Measurements from ENCODE around the gene SLC22A4. TPM values are rescaled to one million over a fixed set of nuclear protein-coding genes. Genes with fewer than 3 reads are reported as not detected.

Gene SLC22A4
- total and polyA plus RNA-seq, 4 donors: 0.25 to 42.2 (median 0.47) TPM

- Histone ChIP-seq H3K27ac (ENCODE audit: low read depth in 1 of 2, low read length in 2 of 2) (no peak overlapping the region), H3K9ac (ENCODE audit: low read depth in 1 of 2, low read length in 2 of 2) (no peak overlapping the region), H3K4me1 (ENCODE audit: control insufficient read depth in 4 of 4, insufficient read depth in 4 of 4, low read length in 3 of 4) (peaks cover 0 to 6% (median 0%) of the 10 kb centered on the region in 4 donors), H3K9me3 (ENCODE audit: control insufficient read depth in 4 of 4, low read length in 3 of 4) (peaks cover 0 to 5% (median 2%) of the 10 kb centered on the region in 4 donors), H3K36me3 (ENCODE audit: control insufficient read depth in 4 of 4, insufficient read depth in 3 of 4, low read depth in 1 of 4, low read length in 3 of 4) (peaks cover 0 to 14% (median 6%) of the 10 kb centered on the region in 4 donors), H3K27me3 (ENCODE audit: control insufficient read depth in 4 of 4, insufficient read depth in 4 of 4, low read length in 3 of 4) (no peaks in the 10 kb centered on the region), H3K4me3 (ENCODE audit: low read depth in 1 of 3, low read length in 3 of 3) (no peak overlapping the region)
- no peak for TF ChIP-seq SP1 (IDR thresholded peaks at IDR 0.05)
- TF ChIP-seq HNF4A (conservative IDR thresholded peaks at IDR 0.05): peak in 1 of 2 donors; percentile 21
- peak in 1 of 2 donors; percentile 15 for TF ChIP-seq RXRA (IDR thresholded peaks at IDR 0.05)
- no peak for TF ChIP-seq EGR1 (IDR thresholded peaks at IDR 0.05; ENCODE audit: low read depth in 2 of 2)
- TF ChIP-seq, protein P1, sequence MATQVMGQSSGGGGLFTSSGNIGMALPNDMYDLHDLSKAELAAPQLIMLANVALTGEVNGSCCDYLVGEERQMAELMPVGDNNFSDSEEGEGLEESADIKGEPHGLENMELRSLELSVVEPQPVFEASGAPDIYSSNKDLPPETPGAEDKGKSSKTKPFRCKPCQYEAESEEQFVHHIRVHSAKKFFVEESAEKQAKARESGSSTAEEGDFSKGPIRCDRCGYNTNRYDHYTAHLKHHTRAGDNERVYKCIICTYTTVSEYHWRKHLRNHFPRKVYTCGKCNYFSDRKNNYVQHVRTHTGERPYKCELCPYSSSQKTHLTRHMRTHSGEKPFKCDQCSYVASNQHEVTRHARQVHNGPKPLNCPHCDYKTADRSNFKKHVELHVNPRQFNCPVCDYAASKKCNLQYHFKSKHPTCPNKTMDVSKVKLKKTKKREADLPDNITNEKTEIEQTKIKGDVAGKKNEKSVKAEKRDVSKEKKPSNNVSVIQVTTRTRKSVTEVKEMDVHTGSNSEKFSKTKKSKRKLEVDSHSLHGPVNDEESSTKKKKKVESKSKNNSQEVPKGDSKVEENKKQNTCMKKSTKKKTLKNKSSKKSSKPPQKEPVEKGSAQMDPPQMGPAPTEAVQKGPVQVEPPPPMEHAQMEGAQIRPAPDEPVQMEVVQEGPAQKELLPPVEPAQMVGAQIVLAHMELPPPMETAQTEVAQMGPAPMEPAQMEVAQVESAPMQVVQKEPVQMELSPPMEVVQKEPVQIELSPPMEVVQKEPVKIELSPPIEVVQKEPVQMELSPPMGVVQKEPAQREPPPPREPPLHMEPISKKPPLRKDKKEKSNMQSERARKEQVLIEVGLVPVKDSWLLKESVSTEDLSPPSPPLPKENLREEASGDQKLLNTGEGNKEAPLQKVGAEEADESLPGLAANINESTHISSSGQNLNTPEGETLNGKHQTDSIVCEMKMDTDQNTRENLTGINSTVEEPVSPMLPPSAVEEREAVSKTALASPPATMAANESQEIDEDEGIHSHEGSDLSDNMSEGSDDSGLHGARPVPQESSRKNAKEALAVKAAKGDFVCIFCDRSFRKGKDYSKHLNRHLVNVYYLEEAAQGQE (IDR thresholded peaks at IDR 0.05): no peak
- no peak for DNase-seq (ENCODE audit: low spot score)
- WGBS: 93% methylated on average over 1 of the region's 1 CpG
Measured at GRCh38 chr5:132353486-132353995, 59.3 kb downstream of the SLC22A4 start.

GRCh38 chr5:132354381-132355139 is 60.4 kb downstream of the SLC22A4 start:
- 81% methylated on average over 1 of the region's 1 CpG for WGBS
- DNase-seq (ENCODE audit: low spot score): no peak
- Histone ChIP-seq H3K4me1 (ENCODE audit: control insufficient read depth in 4 of 4, insufficient read depth in 4 of 4, low read length in 3 of 4) (peaks cover 0 to 6% (median 0%) of the 10 kb centered on the region in 4 donors), H3K27ac (ENCODE audit: low read depth in 1 of 2, low read length in 2 of 2) (no peak overlapping the region), H3K9me3 (ENCODE audit: control insufficient read depth in 4 of 4, low read length in 3 of 4) (peaks cover 0 to 1% (median under 1%) of the 10 kb centered on the region in 4 donors), H3K36me3 (ENCODE audit: control insufficient read depth in 4 of 4, insufficient read depth in 3 of 4, low read depth in 1 of 4, low read length in 3 of 4) (peaks cover 0 to 11% (median 4%) of the 10 kb centered on the region in 4 donors), H3K27me3 (ENCODE audit: control insufficient read depth in 4 of 4, insufficient read depth in 4 of 4, low read length in 3 of 4) (no peaks in the 10 kb centered on the region), H3K4me3 (ENCODE audit: low read depth in 1 of 3, low read length in 3 of 3) (no peak overlapping the region), H3K9ac (ENCODE audit: low read depth in 1 of 2, low read length in 2 of 2) (no peak overlapping the region)
- no peak for TF ChIP-seq SP1 (IDR thresholded peaks at IDR 0.05)
- TF ChIP-seq, protein P1 (IDR thresholded peaks at IDR 0.05): no peak
- TF ChIP-seq JUND (IDR thresholded peaks at IDR 0.05): no peak
- TF ChIP-seq EGR1 (IDR thresholded peaks at IDR 0.05; ENCODE audit: low read depth in 2 of 2): no peak
- TF ChIP-seq HNF4G (IDR thresholded peaks at IDR 0.05): no peak
- TF ChIP-seq FOXA2 (IDR thresholded peaks at IDR 0.05): no peak
- TF ChIP-seq HNF4A (conservative IDR thresholded peaks at IDR 0.05): no peak
- TF ChIP-seq YY1 (IDR thresholded peaks at IDR 0.05): no peak
- TF ChIP-seq, protein P2, sequence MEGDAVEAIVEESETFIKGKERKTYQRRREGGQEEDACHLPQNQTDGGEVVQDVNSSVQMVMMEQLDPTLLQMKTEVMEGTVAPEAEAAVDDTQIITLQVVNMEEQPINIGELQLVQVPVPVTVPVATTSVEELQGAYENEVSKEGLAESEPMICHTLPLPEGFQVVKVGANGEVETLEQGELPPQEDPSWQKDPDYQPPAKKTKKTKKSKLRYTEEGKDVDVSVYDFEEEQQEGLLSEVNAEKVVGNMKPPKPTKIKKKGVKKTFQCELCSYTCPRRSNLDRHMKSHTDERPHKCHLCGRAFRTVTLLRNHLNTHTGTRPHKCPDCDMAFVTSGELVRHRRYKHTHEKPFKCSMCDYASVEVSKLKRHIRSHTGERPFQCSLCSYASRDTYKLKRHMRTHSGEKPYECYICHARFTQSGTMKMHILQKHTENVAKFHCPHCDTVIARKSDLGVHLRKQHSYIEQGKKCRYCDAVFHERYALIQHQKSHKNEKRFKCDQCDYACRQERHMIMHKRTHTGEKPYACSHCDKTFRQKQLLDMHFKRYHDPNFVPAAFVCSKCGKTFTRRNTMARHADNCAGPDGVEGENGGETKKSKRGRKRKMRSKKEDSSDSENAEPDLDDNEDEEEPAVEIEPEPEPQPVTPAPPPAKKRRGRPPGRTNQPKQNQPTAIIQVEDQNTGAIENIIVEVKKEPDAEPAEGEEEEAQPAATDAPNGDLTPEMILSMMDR (IDR thresholded peaks at IDR 0.05; ENCODE audit: low read depth, low read length, missing input control): no peak
- TF ChIP-seq TAF1 (conservative IDR thresholded peaks at IDR 0.05): no peak
- TF ChIP-seq, protein P3, sequence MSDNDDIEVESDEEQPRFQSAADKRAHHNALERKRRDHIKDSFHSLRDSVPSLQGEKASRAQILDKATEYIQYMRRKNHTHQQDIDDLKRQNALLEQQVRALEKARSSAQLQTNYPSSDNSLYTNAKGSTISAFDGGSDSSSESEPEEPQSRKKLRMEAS (IDR thresholded peaks at IDR 0.05): no peak
- TF ChIP-seq, protein P4, sequence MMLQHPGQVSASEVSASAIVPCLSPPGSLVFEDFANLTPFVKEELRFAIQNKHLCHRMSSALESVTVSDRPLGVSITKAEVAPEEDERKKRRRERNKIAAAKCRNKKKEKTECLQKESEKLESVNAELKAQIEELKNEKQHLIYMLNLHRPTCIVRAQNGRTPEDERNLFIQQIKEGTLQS (IDR thresholded peaks at IDR 0.05): no peak
- TF ChIP-seq RAD21 (IDR thresholded peaks at IDR 0.05): no peak
- no peak for TF ChIP-seq NR2F2 (IDR thresholded peaks at IDR 0.05)
- no peak for TF ChIP-seq FOXA1 (IDR thresholded peaks at IDR 0.05)
- no peak for TF ChIP-seq ZBTB33 (IDR thresholded peaks at IDR 0.05)
